ENCODE results near the gene ZNF524. TPM values are rescaled to one million over a fixed set of nuclear protein-coding genes. Genes with fewer than 3 reads are reported as not detected.
"Not testable (repeated sequence)": the region's sequence is repeated elsewhere in the genome, so short reads cannot be mapped to it uniquely, and the experiment has no call there.

ZNF524 gene
- total RNA-seq, 1 experiment from 2014 or later: 11.1 TPM

GRCh38 chr19:55566823-55567222 is 33.3 kb upstream of the ZNF524 start:
- DNase-seq: no peak
- no peaks in the 10 kb centered on the region for H3K9me3 ChIP-seq
- no peaks in the 10 kb centered on the region for H3K36me3 ChIP-seq (ENCODE audit: control insufficient read depth, insufficient read depth, low read length)
- 0 out of 2 replicates have a peak, but pooled peaks cover 3% of the 10 kb centered on the region for H3K4me1 ChIP-seq
- Mint-ChIP-seq H3K9me3 (ENCODE audit: unreplicated experiment) (no peaks in the 10 kb centered on the region), H3K27ac (ENCODE audit: unreplicated experiment) (no peak overlapping the region), H3K36me3 (ENCODE audit: insufficient read depth, unreplicated experiment) (no peaks in the 10 kb centered on the region), H3K4me1 (ENCODE audit: low read depth, unreplicated experiment) (no peaks in the 10 kb centered on the region), H3K4me3 (ENCODE audit: unreplicated experiment) (no peak overlapping the region), H3K27me3 (ENCODE audit: insufficient read depth, unreplicated experiment) (no peaks in the 10 kb centered on the region)
- BruUV-seq (replicated peaks): no TSS peak
- intact Hi-C loops (cut with micrococcal nuclease; ENCODE audit: unreplicated experiment): no loop called here
- TF ChIP-seq, protein P1, sequence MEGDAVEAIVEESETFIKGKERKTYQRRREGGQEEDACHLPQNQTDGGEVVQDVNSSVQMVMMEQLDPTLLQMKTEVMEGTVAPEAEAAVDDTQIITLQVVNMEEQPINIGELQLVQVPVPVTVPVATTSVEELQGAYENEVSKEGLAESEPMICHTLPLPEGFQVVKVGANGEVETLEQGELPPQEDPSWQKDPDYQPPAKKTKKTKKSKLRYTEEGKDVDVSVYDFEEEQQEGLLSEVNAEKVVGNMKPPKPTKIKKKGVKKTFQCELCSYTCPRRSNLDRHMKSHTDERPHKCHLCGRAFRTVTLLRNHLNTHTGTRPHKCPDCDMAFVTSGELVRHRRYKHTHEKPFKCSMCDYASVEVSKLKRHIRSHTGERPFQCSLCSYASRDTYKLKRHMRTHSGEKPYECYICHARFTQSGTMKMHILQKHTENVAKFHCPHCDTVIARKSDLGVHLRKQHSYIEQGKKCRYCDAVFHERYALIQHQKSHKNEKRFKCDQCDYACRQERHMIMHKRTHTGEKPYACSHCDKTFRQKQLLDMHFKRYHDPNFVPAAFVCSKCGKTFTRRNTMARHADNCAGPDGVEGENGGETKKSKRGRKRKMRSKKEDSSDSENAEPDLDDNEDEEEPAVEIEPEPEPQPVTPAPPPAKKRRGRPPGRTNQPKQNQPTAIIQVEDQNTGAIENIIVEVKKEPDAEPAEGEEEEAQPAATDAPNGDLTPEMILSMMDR (IDR thresholded peaks at IDR 0.05; ENCODE audit: insufficient read depth in 1 of 2, low read depth in 1 of 2, low read length in 1 of 2, severe bottlenecking in 1 of 2, unreplicated experiment in 1 of 2): no peak
- CTCF ChIA-PET: no interaction called here
- H3K27me3 ChIP-seq (replicated peaks; ENCODE audit: control insufficient read depth, insufficient read depth, low read length): no peaks in the 10 kb centered on the region
- H3K4me3 ChIP-seq (ENCODE audit: low read depth, low read length): no peak overlapping the region
- POLR2A ChIA-PET: no interaction called here

- H3K4me3 Mint-ChIP-seq (ENCODE audit: unreplicated experiment): no peak overlapping the region
- H3K27ac Mint-ChIP-seq (ENCODE audit: unreplicated experiment): no peak overlapping the region
- intact Hi-C loops (cut with micrococcal nuclease; ENCODE audit: unreplicated experiment): no loop called here
- Histone ChIP-seq H3K4me3 (ENCODE audit: low read depth, low read length) (no peak overlapping the region), H3K27me3 (replicated peaks; ENCODE audit: control insufficient read depth, insufficient read depth, low read length) (no peaks in the 10 kb centered on the region), H3K9me3 (no peaks in the 10 kb centered on the region), H3K36me3 (ENCODE audit: control insufficient read depth, insufficient read depth, low read length) (no peaks in the 10 kb centered on the region), H3K4me1 (0 out of 2 replicates have a peak, but pooled peaks cover 3% of the 10 kb centered on the region)
- ChIA-PET CTCF (no interaction called here), POLR2A (no interaction called here)
- no peak for DNase-seq
- BruUV-seq (replicated peaks): no TSS peak
- TF ChIP-seq, protein P1 (IDR thresholded peaks at IDR 0.05; ENCODE audit: insufficient read depth in 1 of 2, low read depth in 1 of 2, low read length in 1 of 2, severe bottlenecking in 1 of 2, unreplicated experiment in 1 of 2): no peak
- H3K27me3 Mint-ChIP-seq (ENCODE audit: insufficient read depth, unreplicated experiment): no peaks in the 10 kb centered on the region
- H3K4me1 Mint-ChIP-seq (ENCODE audit: low read depth, unreplicated experiment): no peaks in the 10 kb centered on the region
- no peaks in the 10 kb centered on the region for H3K36me3 Mint-ChIP-seq (ENCODE audit: insufficient read depth, unreplicated experiment)
- H3K9me3 Mint-ChIP-seq (ENCODE audit: unreplicated experiment): no peaks in the 10 kb centered on the region
Measured at GRCh38 chr19:55567708-55568328, 32.3 kb upstream of the ZNF524 start.

DNA sequence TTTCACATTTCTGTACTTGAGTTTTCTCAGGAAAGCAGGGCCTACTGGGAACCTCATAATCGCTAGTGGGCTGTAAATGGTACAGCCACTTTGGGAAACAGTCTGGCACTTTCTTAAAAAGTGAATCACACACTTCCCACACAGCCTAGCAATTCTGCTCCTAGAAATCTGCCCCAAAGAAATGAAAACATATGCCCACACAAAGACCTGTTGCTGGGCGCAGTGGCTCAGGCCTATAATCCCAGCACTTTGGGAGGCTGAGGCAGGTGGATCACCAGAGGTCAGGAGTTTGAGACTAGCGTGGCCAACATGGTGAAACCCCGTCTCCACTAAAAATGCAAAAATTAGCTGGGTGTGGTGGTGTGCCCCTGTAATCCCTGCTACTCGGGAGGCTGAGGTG is 30.6 kb upstream of the ZNF524 start:
- H3K27me3 ChIP-seq (replicated peaks; ENCODE audit: control insufficient read depth, insufficient read depth, low read length); H3K27ac Mint-ChIP-seq (ENCODE audit: unreplicated experiment); intact Hi-C loops (cut with micrococcal nuclease; ENCODE audit: unreplicated experiment); H3K36me3 ChIP-seq (ENCODE audit: control insufficient read depth, insufficient read depth, low read length); H3K9me3 ChIP-seq; H3K4me1 ChIP-seq; H3K9me3 Mint-ChIP-seq (ENCODE audit: unreplicated experiment); H3K36me3 Mint-ChIP-seq (ENCODE audit: insufficient read depth, unreplicated experiment); POLR2A ChIA-PET; H3K27me3 Mint-ChIP-seq (ENCODE audit: insufficient read depth, unreplicated experiment); CTCF ChIA-PET; H3K4me3 Mint-ChIP-seq (ENCODE audit: unreplicated experiment); BruUV-seq (replicated peaks); H3K4me3 ChIP-seq (ENCODE audit: low read depth, low read length); H3K4me1 Mint-ChIP-seq (ENCODE audit: low read depth, unreplicated experiment); DNase-seq: not testable (repeated sequence)

- BruUV-seq (replicated peaks); intact Hi-C loops (cut with micrococcal nuclease; ENCODE audit: unreplicated experiment); CTCF ChIA-PET; DNase-seq; H3K9me3 Mint-ChIP-seq (ENCODE audit: unreplicated experiment); H3K27ac Mint-ChIP-seq (ENCODE audit: unreplicated experiment); H3K4me1 Mint-ChIP-seq (ENCODE audit: low read depth, unreplicated experiment); POLR2A ChIA-PET; H3K4me3 ChIP-seq (ENCODE audit: low read depth, low read length); H3K4me1 ChIP-seq; H3K27me3 ChIP-seq (replicated peaks; ENCODE audit: control insufficient read depth, insufficient read depth, low read length); H3K36me3 ChIP-seq (ENCODE audit: control insufficient read depth, insufficient read depth, low read length); H3K27me3 Mint-ChIP-seq (ENCODE audit: insufficient read depth, unreplicated experiment); H3K4me3 Mint-ChIP-seq (ENCODE audit: unreplicated experiment); H3K9me3 ChIP-seq: not testable (repeated sequence)
- peaks cover 22% of the 10 kb centered on the region for H3K36me3 Mint-ChIP-seq (ENCODE audit: insufficient read depth, unreplicated experiment)
Measured at GRCh38 chr19:55573929-55574328, 26.2 kb upstream of the ZNF524 start.

Data from Caco-2 (cell line).